H9 (cell line): ENCODE results near the gene GALNT9. TPM values are rescaled to one million over a fixed set of nuclear protein-coding genes. Genes with fewer than 3 reads are reported as not detected.

Experiments
- DNase-seq: peaks from one replicate; pipeline ENCODE4 v3.0.0-alpha.2; 2017
- H2AFZ ChIP-seq: one replicate; pipeline ENCODE4 v1.6.1; 2013; ENCODE audit warnings: mild to moderate bottlenecking, low read length, control low read depth, moderate library complexity
- H2AK5ac ChIP-seq: 2 replicates; pipeline ENCODE4 v1.6.1; 2013; ENCODE audit warnings: low read length, control low read depth, mixed read lengths; ENCODE audit not compliant: insufficient read length
- H2BK120ac ChIP-seq: one replicate; pipeline ENCODE4 v1.6.1; 2013; ENCODE audit warnings: low read depth, mild to moderate bottlenecking, low read length, control low read depth, inconsistent platforms; ENCODE audit not compliant: poor library complexity, severe bottlenecking
- H2BK12ac ChIP-seq: 2 replicates; pipeline ENCODE4 v1.6.1; 2013; ENCODE audit warnings: low read length, control low read depth, mixed read lengths, low read depth; ENCODE audit not compliant: insufficient read length
- H2BK15ac ChIP-seq: 2 replicates; pipeline ENCODE4 v1.6.1; 2013; ENCODE audit warnings: low read depth, low read length, control low read depth
- H2BK20ac ChIP-seq: one replicate; pipeline ENCODE4 v1.6.1; 2013; ENCODE audit warnings: low read depth, mild to moderate bottlenecking, low read length, control low read depth, inconsistent platforms; ENCODE audit not compliant: poor library complexity, severe bottlenecking
- H2BK5ac ChIP-seq: 2 replicates; pipeline ENCODE4 v1.6.1; 2013; ENCODE audit warnings: low read length, control low read depth, mixed read lengths; ENCODE audit not compliant: insufficient read length
- H3K14ac ChIP-seq: 2 replicates; pipeline ENCODE4 v1.6.1; 2013; ENCODE audit warnings: low read length, control low read depth; ENCODE audit not compliant: insufficient read depth
- H3K18ac ChIP-seq: 2 replicates; pipeline ENCODE4 v1.6.1; 2013; ENCODE audit warnings: low read depth, mild to moderate bottlenecking, mixed read lengths, low read length, control low read depth; ENCODE audit not compliant: insufficient read length
- H3K23ac ChIP-seq: 2 replicates; pipeline ENCODE4 v1.6.1; 2013; ENCODE audit warnings: low read length, control low read depth, mixed read lengths, low read depth; ENCODE audit not compliant: insufficient read length
- H3K23me2 ChIP-seq: 2 replicates; pipeline ENCODE4 v1.6.1; 2013; ENCODE audit warnings: low read depth, mild to moderate bottlenecking, mixed read lengths, low read length, control low read depth; ENCODE audit not compliant: insufficient read length, poor library complexity, severe bottlenecking
- H3K27ac ChIP-seq: 2 replicates; pipeline ENCODE4 v1.5.1; 2013; ENCODE audit warnings: low read length, control low read depth, mixed read lengths, low read depth; ENCODE audit not compliant: insufficient read length
- H3K27me3 ChIP-seq: 2 replicates; pipeline ENCODE4 v1.6.1; 2013; ENCODE audit warnings: low read length, control low read depth, inconsistent platforms; ENCODE audit not compliant: insufficient read depth
- H3K4ac ChIP-seq: 2 replicates; pipeline ENCODE4 v1.6.1; 2013; ENCODE audit warnings: low read depth, mild to moderate bottlenecking, control low read depth, inconsistent platforms, low read length, moderate library complexity
- H3K4me1 ChIP-seq: 2 replicates; pipeline ENCODE4 v1.6.1; 2013; ENCODE audit warnings: low read length, control low read depth, inconsistent platforms; ENCODE audit not compliant: insufficient read depth
- H3K4me2 ChIP-seq: 2 replicates; pipeline ENCODE4 v1.6.1; 2013; ENCODE audit warnings: low read length, control low read depth, mixed read lengths; ENCODE audit not compliant: insufficient read length, insufficient read depth
- H3K56ac ChIP-seq: 2 replicates; pipeline ENCODE4 v1.6.1; 2013; ENCODE audit warnings: low read depth, mild to moderate bottlenecking, mixed read lengths, low read length, control low read depth; ENCODE audit not compliant: insufficient read length
- H3K79me1 ChIP-seq: 2 replicates; pipeline ENCODE4 v1.6.1; 2013; ENCODE audit warnings: low read depth, mild to moderate bottlenecking, moderate library complexity, low read length, control low read depth, inconsistent platforms; ENCODE audit not compliant: insufficient read depth, poor library complexity, severe bottlenecking
- H3K79me2 ChIP-seq: 2 replicates; pipeline ENCODE4 v1.6.1; 2013; ENCODE audit warnings: low read length, control low read depth, inconsistent platforms; ENCODE audit not compliant: insufficient read depth
- H3K9ac ChIP-seq: 2 replicates; pipeline ENCODE4 v1.6.1; 2013; ENCODE audit warnings: low read length, control low read depth, mixed read lengths; ENCODE audit not compliant: insufficient read length; ENCODE audit errors: extremely low read depth
- H3K9me3 ChIP-seq: one replicate; pipeline ENCODE4 v1.6.1; 2013; ENCODE audit warnings: low read depth, low read length, inconsistent platforms; ENCODE audit not compliant: control insufficient read depth
- H3T11ph ChIP-seq: one replicate; pipeline ENCODE4 v1.6.1; 2013; ENCODE audit warnings: mild to moderate bottlenecking, low read length, control low read depth, inconsistent platforms
- H4K20me1 ChIP-seq: one replicate; pipeline ENCODE4 v1.6.1; 2013; ENCODE audit not compliant: control insufficient read depth, insufficient read length, insufficient read depth
- H4K5ac ChIP-seq: 2 replicates; pipeline ENCODE4 v1.6.1; 2013; ENCODE audit warnings: low read depth, mild to moderate bottlenecking, mixed read lengths, low read length, control low read depth; ENCODE audit not compliant: insufficient read length
- H4K8ac ChIP-seq: replicated peaks from 2 replicates; pipeline ENCODE4 v1.6.1; 2013; ENCODE audit warnings: low read length, control low read depth, mixed read lengths, low read depth; ENCODE audit not compliant: insufficient read length
- H4K91ac ChIP-seq: 2 replicates; pipeline ENCODE4 v1.6.1; 2013; ENCODE audit warnings: low read depth, mild to moderate bottlenecking, moderate library complexity, mixed read lengths, low read length, control low read depth; ENCODE audit not compliant: insufficient read length
- H3K27ac Mint-ChIP-seq, 3 experiments: 2 replicates in 2 of 3; 3 replicates in 1 of 3; pipeline ENCODE4 v1.8.0; 2020 to 2021; ENCODE audit warnings: mixed read lengths in 3 of 3, mild to moderate bottlenecking in 1 of 3, moderate library complexity in 1 of 3
- H3K27me3 Mint-ChIP-seq: 2 replicates; pipeline ENCODE4 v1.8.0; 2021; ENCODE audit warnings: low read depth, mild to moderate bottlenecking, moderate library complexity, mixed read lengths
- H3K36me3 Mint-ChIP-seq, 3 experiments: 2 replicates in 2 of 3; 3 replicates in 1 of 3; pipeline ENCODE4 v1.8.0; 2020 to 2021; ENCODE audit warnings: low read depth in 3 of 3, mixed read lengths in 3 of 3; ENCODE audit not compliant: insufficient read depth in 1 of 3
- H3K4me1 Mint-ChIP-seq, 2 experiments: 2 replicates each; pipeline ENCODE4 v1.8.0; 2020; ENCODE audit warnings: mixed read lengths in 2 of 2
- H3K4me3 Mint-ChIP-seq, 2 experiments: 2 replicates in 1 of 2; 3 replicates in 1 of 2; pipeline ENCODE4 v1.8.0; 2020 to 2021; ENCODE audit warnings: mild to moderate bottlenecking in 2 of 2, mixed read lengths in 2 of 2, moderate library complexity in 1 of 2
- H3K9me3 Mint-ChIP-seq, 2 experiments: 2 replicates in 1 of 2; 3 replicates in 1 of 2; pipeline ENCODE4 v1.8.0; 2020; ENCODE audit warnings: mild to moderate bottlenecking in 2 of 2, mixed read lengths in 2 of 2, moderate library complexity in 1 of 2
- CTCF ChIP-seq: fragments of 200-600 bp; sonication (generic); conservative IDR thresholded peaks from 3 replicates; pipeline ENCODE4 v1.8.0; 2021; ENCODE audit warnings: antibody characterized with exemption, mild to moderate bottlenecking
- WGBS: extraction: QIAGEN DNeasy Blood & Tissue Kit; methylation state at CpG from one replicate; pipeline ENCODE4 v1.1.7; 2013; ENCODE audit warnings: missing lambda C conversion rate, low lambda C conversion rate, mixed read lengths; ENCODE audit not compliant: insufficient read length; ENCODE audit errors: extremely low coverage; 5-methylcytosine and 5-hydroxymethylcytosine counted together
- total RNA-seq: library from RNA; stranded (reverse); gene quantifications from 2 replicates; pipeline ENCODE4 v1.2.1, GENCODE V29; 2021

GALNT9 gene
- total RNA-seq, 1 experiment from 2014 or later, result 0.35 TPM

DNA sequence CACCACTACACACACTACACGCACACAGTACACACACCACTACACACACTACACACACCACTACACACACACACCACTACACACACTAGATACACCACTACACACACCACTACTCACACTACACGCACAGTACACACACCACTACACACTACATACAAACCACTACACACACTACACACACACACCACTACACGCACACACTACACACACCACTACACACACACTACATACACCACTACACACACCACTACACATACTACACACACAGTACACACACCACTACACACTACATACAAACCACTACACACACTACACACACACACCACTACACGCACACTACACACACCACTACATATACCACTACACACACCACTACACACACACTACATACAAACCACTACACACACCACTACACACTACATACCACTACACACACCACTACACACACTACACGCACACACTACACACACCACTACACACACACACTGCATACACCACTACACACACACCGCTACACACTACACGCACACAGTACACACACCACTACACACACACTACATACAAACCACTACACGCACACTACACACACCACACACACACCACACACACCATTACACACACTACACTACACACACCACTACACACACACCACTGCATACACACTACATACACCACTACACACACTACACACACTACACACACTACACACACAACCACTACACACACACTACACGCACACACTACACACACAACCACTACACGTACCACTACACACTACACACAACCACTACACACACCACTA, 173.4 kb downstream of the GALNT9 start:
- 100% methylated on average over 10 of the region's 10 CpGs for WGBS

More for the DNA sequence above, 173.4 kb downstream of the GALNT9 start:
- no peak overlapping the region for H3K4ac ChIP-seq
- H3K79me1 ChIP-seq, result no peaks in the 10 kb centered on the region
- H3K36me3 Mint-ChIP-seq, result peaks cover 0 to 2% (median 2%) of the 10 kb centered on the region in 3 experiments; a peak in 1 of 7 replicates
- no peak overlapping the region for H3K27ac ChIP-seq
- no peak overlapping the region for H2BK120ac ChIP-seq
- H2AK5ac ChIP-seq, result no peak overlapping the region
- H3K27me3 ChIP-seq, result no peaks in the 10 kb centered on the region
- peaks cover 18% of the 10 kb centered on the region for H3K9me3 ChIP-seq
- DNase-seq, result no peak
- no peak overlapping the region for H3K27ac Mint-ChIP-seq
- no peak overlapping the region for H4K91ac ChIP-seq
- no peak overlapping the region for H3K23ac ChIP-seq
- H2BK20ac ChIP-seq, result no peak overlapping the region
- H2BK15ac ChIP-seq, result no peak overlapping the region
- H3K14ac ChIP-seq, result no peak overlapping the region
- H3K4me1 ChIP-seq, result no peaks in the 10 kb centered on the region
- H3K79me2 ChIP-seq, result no peaks in the 10 kb centered on the region
- H3K18ac ChIP-seq, result peak overlapping the region; percentile 14
- peak overlapping the region; percentile 1 for H4K5ac ChIP-seq
- TF ChIP-seq CTCF, result no peak
- no peaks in the 10 kb centered on the region for H4K20me1 ChIP-seq
- no peak overlapping the region for H2BK5ac ChIP-seq
- H2AFZ ChIP-seq, result no peak overlapping the region
- no peaks in the 10 kb centered on the region for H3K4me1 Mint-ChIP-seq
- H3K27me3 Mint-ChIP-seq, result peaks cover 11% of the 10 kb centered on the region
- H2BK12ac ChIP-seq, result no peak overlapping the region
- no peak overlapping the region for H3K9ac ChIP-seq
- peak overlapping the region; percentile 5 for H3K56ac ChIP-seq
- H3K23me2 ChIP-seq, result no peaks in the 10 kb centered on the region
- no peaks in the 10 kb centered on the region for H3K9me3 Mint-ChIP-seq
- no peak overlapping the region for H3T11ph ChIP-seq
- H3K4me2 ChIP-seq, result no peak overlapping the region
- H4K8ac ChIP-seq, result peak overlapping the region; percentile 53
- H3K4me3 Mint-ChIP-seq, result no peak overlapping the region
